HG03354 (cell line): Measurements from ENCODE around the gene PPP2R2B.

Source experiments
- ATAC-seq: cut with Tn5 transposase; IDR thresholded peaks from one replicate; pipeline ENCODE4 v1.9.1; 2021; ENCODE audit warnings: mild to moderate bottlenecking; ENCODE audit not compliant: unreplicated experiment, poor library complexity, severe bottlenecking

Gene PPP2R2B

DNA sequence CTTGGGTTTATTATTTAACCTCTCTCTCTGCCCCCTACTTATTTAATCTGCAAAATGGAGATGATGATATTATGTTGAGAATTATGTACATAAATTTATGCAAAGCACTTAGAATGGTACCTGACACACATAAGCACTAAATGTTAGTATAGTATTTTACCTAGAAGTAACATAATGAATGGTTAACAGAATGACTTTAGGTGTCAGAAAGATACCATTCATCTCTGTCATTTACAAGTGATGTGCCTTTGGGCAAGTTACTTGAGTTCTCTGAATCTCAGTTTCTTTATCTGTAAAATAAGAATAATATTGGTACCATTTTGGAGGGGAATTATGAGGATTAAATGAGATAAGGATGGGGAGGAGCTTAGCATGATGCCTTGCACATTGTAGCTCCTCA is 159.4 kb downstream of the PPP2R2B start:
- no peak for ATAC-seq

DNA sequence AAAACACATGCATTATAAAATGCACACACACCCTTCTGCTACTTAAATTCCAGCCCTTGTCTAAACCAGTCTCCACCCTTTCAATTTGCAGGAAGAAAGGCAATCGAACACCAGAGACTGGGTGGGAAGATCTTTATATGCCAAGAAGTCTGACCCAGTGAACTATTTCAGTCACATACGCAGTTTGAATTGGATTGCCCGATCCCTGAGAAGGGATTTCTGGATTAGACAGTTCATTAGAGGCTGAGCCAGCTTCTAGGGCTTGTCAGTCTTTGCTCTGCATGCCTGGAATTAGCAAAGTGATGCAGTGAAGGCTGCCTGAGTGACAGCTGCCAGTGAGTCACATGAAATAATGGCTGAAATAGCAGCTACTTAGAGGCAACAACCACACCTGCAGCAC is 159.9 kb downstream of the PPP2R2B start:
- ATAC-seq: no peak

DNA sequence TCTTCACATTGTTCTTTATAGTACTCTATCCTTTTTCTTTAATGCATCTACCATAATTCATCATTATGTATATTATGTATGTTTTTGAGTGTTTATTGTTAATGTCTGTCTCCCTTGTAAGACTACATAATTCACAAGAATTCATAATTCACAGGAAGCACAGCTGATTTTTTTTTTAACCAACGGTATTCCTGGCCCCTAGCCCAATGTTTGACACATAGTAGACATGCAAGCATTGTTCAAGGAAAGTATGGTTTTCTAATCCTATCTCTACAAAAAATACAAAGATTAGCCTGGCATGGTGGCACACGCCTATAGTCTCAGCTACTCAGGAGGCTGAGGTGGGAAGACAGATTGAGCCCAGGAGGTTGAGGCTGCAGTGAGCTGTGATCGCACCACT is 160.6 kb downstream of the PPP2R2B start:
- ATAC-seq: no peak

DNA sequence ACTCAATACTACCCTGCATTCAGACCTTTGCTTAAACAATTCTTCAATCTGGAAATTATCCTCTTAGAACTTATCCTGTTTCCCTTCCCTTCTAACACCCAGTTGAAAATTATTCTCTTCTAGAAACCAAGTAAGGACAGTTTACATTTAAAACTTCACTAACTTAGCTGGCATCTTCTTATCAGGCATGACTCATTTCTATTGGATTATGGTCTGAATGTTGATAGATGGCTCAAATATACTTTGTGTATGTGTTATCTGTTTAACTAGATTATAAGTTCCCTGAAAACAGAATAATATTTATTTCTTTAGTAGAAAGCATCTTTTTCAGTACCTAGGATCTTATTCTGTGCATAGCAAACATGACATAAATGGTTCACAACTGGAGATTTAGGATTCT is 161.9 kb downstream of the PPP2R2B start:
- ATAC-seq: no peak

DNA sequence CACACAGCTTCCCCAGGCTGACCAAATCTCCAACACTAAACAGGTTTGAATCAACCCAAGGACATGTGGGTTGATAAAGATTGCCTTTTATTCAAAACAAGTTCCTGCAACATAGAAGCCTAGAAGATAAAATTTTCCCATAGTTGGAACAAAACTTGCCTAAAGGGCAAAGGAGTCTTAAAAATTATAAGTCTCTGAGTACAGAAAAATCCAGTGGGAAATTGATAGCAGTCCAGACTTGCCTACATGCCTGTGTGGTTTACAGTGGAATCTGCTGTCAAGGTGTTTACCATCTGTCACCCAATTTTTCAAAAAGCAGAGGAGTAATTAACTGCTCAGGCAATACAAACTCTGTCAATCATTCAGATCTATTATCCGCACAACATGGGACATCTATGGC is 168.2 kb downstream of the PPP2R2B start:
- ATAC-seq: no peak

DNA sequence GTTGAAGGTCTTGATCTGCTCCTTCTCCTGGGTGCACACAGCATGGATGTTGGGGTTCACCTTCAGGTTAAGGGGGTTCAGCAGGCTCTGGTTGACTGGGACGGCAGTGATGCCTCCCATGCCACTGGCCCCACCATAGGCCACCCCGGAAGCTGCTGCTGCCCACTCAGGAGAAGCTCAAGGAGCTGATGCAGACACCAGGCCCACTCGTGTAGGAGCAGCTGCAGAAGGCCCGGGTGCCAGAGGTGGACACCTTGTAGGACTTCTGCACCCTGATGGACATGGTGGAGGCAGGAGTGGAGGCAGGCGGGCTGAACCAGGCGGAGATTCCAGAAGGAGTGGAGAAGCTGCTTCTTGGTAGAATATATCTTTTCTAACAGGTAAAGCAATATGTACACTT is 171.2 kb downstream of the PPP2R2B start:
- no peak for ATAC-seq

DNA sequence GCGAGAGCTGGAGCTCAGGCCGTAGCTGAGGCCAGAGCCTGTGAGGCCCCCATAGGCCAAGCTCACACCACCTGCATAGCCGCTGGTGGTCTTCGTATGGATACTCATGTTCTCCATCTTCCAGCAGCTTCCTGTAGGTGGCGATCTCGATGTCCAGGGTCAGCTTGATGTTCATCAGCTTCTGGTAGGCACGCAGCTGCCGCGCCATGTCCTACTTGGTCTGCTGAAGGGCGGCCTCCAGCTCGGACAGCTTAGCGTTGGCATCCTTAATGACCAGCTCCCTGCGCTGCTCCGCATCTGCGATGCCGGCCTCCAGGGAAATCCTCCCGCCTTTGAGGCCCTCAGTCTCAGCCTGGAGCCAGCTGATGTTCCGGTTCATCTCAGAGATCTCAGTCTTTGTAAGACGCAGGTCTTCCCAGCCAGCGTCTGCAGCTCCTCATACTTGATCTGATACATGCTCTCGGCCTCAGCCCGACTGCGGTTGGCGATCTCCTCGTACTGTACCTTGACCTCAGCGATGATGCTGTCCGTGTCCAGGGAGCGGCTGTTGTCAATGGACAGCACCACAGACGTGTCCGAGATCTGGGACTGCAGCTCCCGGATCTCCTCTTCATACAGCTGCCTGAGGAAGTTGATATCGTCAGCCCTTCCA is 172.1 kb downstream of the PPP2R2B start:
- no peak for ATAC-seq

DNA sequence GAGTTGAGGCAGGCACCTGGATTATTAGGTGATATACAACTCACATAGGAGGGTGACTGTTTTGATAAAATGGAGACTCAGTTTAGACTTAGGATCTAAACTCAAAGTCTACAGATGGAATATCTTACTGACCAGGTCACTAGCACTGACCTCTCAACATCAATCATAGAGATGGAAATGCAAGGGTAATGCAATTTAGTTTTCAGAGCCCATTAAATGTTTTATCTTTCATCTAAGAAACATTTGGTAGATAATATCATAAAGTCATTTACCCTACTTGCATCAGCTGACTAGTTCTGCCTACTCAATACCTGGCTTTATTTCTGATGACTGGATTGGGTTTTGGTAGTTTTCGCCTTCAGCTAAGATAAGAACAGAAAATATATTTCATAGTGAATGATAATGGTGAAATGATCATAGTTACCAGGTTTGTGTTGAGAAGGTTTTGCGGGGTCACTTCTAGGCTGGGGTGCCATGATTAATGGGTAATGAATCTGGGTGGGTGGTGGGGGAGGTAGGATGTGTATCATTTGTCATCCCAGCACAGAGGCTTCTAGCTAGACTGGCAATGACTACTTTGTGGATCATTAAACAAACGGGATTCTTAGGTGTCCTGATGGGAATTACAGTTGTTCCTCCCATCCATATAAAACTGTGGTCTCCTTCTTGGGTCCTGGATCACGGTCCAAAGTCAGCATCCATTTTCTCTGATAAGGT is 173.4 kb downstream of the PPP2R2B start:
- ATAC-seq: no peak

DNA sequence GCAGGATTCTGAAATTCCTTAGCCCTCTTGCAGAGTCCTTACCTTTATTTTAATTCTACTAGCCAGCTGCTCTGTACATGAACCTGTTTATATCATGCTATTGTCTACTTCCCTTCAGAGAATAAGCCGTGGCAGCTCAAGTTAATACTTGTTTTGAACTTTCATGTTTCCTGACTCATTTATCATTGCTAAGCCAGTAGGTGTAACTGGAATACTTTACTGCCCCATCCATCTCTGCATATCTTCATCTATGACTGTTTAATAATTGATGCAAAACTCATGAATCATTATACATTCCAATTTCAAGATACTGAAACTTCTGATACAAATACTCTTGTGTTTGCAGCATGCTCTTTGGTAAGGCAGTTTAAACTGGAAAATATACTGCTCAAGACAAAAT is 174.7 kb downstream of the PPP2R2B start:
- no peak for ATAC-seq

DNA sequence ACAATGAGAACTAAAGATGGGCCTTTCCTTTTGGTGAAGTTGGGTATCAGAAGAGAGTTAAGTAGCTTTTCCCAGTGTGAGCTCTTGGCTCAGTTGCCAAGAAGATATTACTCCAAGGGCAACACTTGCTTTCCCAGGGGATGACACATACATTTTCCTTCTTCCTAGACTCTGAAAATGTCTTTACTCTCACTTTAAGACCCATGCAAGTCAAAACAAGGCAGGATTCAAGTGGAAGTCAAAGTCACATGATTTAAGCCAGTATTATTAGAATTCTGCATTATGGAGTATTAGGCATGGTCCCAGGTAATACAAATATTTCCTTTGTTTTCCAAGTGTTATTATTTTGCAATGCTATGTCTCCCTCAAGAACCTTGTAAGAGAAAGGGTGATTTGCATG is 175.1 kb downstream of the PPP2R2B start:
- no peak for ATAC-seq

DNA sequence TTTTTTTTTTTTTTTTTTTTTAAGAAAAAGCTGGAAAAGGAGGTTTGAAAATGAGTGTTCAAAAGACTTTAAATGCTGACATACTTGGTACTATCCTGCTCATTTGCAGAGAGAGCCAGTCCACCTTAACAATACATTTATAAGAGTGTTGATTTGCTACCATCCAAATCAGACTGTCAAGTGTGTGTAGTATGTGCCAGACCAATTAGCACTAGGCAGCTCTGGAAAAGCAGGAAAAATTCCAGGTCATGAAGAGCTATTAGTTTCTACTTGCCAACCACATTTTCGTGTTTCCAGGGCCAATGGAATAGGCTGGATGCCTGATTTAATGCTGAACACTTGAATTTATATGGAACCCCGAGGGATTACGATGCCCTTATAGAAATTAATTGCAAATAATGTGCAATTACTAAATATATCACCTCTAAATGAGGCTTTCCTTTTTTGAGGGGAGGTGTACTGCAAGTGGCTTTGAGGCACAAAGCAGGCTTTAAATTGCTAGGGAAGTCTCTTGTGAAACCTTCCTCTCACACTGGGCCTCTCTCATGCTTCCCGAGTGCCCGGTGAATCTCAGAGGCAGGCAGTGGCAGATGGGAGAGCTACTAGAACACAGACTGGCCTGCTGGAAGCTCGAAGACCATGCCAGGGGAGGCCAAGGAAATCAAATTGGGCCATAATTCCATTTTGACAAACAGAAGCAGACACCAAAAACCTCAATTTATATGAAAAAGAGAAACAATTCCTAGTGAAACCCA is 178.7 kb downstream of the PPP2R2B start:
- ATAC-seq: no peak

DNA sequence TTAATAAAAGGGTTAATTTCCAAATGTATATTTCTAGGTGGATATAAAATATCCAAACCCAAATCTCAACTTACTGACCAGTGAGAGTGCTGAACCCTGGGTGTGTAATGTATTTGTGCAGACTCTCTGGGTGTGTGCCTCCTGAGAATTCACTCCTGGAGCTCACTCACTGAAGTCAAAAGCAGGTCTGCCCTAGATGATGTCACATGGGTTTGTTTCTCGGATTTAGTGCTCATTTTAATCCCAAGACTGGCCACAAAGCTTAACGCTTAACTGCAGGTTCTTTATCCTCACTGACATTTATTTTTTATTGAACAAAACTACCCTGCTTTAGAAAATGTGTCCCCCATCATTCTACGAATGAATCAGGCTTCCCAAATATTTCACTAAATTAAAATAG is 179.4 kb downstream of the PPP2R2B start:
- no peak for ATAC-seq

DNA sequence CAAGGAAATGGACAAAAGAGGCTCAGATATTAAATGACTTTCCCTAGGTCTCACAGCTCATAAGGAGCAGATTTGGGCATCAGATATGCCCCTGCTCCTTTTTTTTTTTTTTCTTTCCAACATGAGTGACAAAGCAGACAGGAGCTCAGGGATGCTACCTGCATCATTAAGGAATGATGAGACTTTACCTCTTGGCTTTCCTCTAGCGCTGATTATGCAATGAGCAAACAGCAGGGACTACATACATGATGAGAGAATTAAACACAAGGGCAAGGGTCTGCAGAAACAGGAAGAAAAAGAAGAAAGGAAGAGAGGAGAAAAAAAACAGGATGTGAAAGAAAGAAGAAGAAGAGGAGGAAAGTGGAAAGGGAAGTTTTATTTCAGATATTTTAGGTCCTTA is 179.9 kb downstream of the PPP2R2B start:
- no peak for ATAC-seq

DNA sequence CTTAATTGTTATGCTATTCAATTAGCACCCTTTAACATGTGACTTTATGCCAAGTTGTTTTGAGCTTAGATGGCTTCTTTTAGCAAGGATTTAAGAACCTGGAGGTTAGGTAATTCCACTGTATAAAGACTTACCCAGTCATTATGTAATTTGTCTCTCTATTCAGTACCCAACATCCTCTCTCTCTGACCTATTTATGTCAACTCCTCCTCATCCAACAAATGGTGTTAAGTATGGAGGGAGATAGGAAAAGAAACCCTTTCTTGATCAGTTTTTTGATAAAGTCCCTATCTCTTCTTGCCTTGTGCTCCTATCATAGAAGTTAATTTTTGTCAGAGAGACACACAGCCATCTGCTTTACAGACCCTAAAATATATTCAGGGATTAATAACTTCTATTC is 181.3 kb downstream of the PPP2R2B start:
- no peak for ATAC-seq

DNA sequence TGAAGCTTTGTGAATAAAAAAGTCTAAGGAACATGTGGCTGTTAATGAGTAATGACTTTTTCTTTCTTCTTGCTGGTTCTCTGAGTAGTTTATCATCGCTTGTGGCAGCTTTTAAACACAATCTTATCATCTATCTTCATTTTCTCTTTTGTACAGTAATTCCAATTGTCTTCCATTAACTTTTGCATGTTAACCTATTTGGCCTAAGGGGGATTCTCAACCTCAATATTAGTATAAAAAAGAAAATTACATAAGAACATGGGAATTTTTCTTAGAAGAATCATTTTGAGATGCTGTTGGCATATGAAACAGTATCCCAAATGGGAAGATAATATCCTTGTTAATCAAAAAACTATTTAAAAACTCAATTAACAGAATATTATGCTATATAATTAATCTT is 182.9 kb downstream of the PPP2R2B start:
- ATAC-seq: no peak

DNA sequence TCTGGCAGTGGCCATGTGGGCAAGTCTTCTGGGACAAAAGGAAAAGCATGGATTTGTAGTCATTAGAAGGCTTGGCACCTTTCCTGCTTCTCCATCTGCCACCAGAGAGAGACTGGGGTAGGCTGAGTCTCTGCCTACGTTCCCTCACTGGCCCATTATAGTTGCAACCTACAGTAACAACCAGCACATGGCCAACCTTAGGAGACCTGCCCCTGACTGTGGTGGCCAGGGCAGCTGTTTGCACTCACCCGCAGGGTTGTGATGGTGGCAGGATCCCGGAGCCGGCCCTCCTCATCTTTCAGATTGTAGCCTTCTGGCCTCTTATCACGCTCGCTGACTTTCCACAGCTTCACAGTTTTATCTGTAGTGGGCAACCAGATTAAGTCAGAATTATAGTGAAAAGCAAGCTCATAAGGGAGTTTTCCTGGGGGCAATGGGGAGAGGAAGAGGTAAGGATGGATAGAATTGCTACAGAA is 187.6 kb downstream of the PPP2R2B start:
- ATAC-seq: no peak

DNA sequence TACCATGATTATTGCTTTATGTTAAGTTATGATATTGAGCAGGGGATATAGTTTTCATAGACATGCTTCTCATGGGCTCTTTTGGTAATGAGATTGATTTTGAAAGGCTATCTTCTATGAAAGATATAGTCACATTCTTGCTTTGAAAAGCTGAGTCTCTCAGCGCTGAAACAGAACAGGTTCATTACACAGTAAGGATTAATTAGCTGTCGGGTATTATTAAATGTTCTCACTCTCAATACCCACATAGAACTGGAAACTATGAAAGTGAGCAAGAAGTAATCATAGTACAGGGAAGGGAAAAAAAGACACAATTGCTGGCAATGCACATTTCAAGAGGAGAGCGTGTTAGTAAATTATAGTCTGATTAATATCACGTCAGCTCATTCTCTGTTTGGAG is 190.9 kb downstream of the PPP2R2B start:
- no peak for ATAC-seq

DNA sequence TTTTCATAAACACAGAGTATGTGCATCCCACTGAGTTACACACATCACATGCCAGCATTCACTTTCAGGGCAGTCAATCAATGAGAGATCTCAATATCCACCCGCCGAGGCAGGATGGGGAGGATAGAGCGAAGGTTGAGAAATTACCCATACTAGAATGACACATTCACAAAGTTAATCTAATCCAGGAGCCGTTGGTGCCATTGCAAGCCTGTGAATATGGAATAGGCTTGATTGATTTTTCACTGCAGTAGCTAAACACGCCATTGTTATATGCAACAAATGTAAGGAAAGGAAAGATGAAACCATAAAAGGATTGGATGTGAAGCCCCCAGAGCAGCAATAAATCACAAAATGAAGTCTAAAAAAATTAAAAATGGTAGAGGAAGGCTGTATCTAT is 194.7 kb downstream of the PPP2R2B start:
- ATAC-seq: no peak

DNA sequence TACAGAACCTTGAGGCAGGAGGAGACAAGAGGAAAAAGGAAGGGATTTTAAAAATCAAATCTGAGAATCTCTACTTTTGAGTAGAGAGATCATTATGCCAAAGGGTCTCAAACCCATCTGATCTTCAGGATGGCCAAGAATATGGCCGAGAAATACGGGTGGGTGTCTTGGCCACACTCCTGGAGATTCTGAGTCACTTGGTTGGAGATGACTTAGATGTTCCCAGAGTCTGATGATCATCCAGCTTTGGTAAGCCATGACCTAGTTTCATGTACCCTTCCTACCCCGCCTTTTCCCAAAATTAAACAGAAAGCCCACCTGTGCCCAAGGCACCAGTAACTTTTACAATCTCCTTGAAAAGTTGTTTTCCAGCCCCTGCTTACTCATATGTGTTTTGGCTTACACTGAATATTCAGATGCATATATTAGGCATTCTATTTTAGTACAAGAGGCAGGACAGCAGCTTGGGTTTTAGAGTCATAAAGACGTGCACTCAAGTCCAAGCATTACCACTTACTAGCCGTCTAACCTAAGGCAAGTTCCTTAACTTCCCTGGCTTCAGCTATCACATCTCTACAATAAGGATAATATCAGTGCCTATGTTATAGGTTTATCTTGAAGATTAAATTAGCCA is 195.5 kb downstream of the PPP2R2B start:
- ATAC-seq: no peak

DNA sequence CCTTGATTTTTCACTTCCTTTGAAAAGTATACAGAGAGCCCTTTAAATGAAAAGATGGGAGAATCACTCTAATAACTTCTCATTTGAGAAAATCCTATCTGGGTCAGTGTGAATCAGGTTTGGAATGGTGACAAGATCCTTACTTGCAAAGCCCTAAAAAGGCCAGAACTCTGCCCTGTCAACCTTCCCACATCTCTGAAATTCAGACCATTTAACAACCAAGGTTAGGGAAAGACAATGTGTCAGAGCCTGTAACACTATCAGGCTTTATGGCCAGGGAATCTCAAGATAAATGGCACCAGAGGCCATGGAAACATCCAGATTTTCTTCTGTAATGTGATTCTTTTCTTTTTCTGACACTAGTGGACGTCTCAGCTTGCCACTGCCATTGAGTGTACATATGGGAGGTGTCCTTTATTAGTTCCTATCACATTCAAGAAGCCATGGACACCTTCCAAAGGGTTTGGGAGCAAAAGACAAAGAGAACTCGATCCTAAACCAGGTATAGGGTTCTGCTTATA is 196.9 kb downstream of the PPP2R2B start:
- no peak for ATAC-seq
